Activated CD4-positive, CD25-positive, alpha-beta regulatory T cell treated with anti-CD3 and anti-CD28 coated beads, Interleukin-2, amount 50 U/mL, for 24 hours (primary cell): Measurements from ENCODE around the gene PLP2.
A peak's percentile ranks its signal among the peaks of the same experiment; 100 is the strongest.

Experiments used
- ATAC-seq, 2 donors: fragments of 150-1000 bp; cut with Tn5 transposase; one replicate each; pipeline ENCODE4 v1.10.0; 2021; ENCODE audit warnings: mild to moderate bottlenecking in 1 of 2, moderate library complexity in 1 of 2

Gene PLP2

GRCh38 chrX:49186125-49187027, 14.7 kb downstream of the PLP2 start, which contains the start of gene PRICKLE3:
Gene PRICKLE3, minus strand, starts transcription at chrX:49186373. Its CDS starts 76 bp downstream, at chrX:49186297.
- peak in 1 of 2 donors; percentile 11 for ATAC-seq

- no peak for ATAC-seq
Observed at GRCh38 chrX:49187028-49187394, 15.3 kb downstream of the PLP2 start.

GRCh38 chrX:49187526-49187925, 15.8 kb downstream of the PLP2 start:
- ATAC-seq: no peak

GRCh38 chrX:49188468-49189076, 16.9 kb downstream of the PLP2 start:
- ATAC-seq: no peak

- no peak for ATAC-seq
Observed at GRCh38 chrX:49189606-49190005, 17.9 kb downstream of the PLP2 start.

- peak; percentile 92 to 94 for ATAC-seq
Observed at GRCh38 chrX:49190821-49191573, 19.3 kb downstream of the PLP2 start.

- ATAC-seq: peak; percentile 1 to 5
Observed at GRCh38 chrX:49191574-49192011, 19.9 kb downstream of the PLP2 start.

GRCh38 chrX:49192722-49193328, 21.1 kb downstream of the PLP2 start:
- no peak for ATAC-seq

GRCh38 chrX:49193542-49193964, 21.9 kb downstream of the PLP2 start:
- no peak for ATAC-seq

- no peak for ATAC-seq
Observed at GRCh38 chrX:49197543-49198087, 25.9 kb downstream of the PLP2 start.

- no peak for ATAC-seq
Observed at GRCh38 chrX:49198540-49199314, 27.0 kb downstream of the PLP2 start.

GRCh38 chrX:49199315-49199595, 27.6 kb downstream of the PLP2 start:
- no peak for ATAC-seq

GRCh38 chrX:49199906-49200771, 28.4 kb downstream of the PLP2 start, which contains the start of gene SYP:
Gene SYP, minus strand, starts transcription at chrX:49200193. Its CDS starts 7 bp downstream, at chrX:49200186.
- ATAC-seq: peak; percentile 99

GRCh38 chrX:49202022-49202421, 30.3 kb downstream of the PLP2 start:
- no peak for ATAC-seq

GRCh38 chrX:49203536-49203935, 31.8 kb downstream of the PLP2 start:
- ATAC-seq: no peak

GRCh38 chrX:49204017-49204416, 32.3 kb downstream of the PLP2 start:
- ATAC-seq: no peak

GRCh38 chrX:49204709-49205108, 33.0 kb downstream of the PLP2 start:
- no peak for ATAC-seq

GRCh38 chrX:49205443-49205842, 33.7 kb downstream of the PLP2 start:
- ATAC-seq: no peak

- ATAC-seq: no peak
Observed at GRCh38 chrX:49206543-49206942, 34.8 kb downstream of the PLP2 start.

- ATAC-seq: no peak
Observed at GRCh38 chrX:49208399-49208798, 36.7 kb downstream of the PLP2 start.
